HK-2 (cell line): Measurements from ENCODE around the gene FARS2.

Experiments
- DNase-seq: peaks from one replicate; pipeline ENCODE4 v3.0.0-alpha.2; 2018; ENCODE audit not compliant: unreplicated experiment

Gene FARS2

DNA sequence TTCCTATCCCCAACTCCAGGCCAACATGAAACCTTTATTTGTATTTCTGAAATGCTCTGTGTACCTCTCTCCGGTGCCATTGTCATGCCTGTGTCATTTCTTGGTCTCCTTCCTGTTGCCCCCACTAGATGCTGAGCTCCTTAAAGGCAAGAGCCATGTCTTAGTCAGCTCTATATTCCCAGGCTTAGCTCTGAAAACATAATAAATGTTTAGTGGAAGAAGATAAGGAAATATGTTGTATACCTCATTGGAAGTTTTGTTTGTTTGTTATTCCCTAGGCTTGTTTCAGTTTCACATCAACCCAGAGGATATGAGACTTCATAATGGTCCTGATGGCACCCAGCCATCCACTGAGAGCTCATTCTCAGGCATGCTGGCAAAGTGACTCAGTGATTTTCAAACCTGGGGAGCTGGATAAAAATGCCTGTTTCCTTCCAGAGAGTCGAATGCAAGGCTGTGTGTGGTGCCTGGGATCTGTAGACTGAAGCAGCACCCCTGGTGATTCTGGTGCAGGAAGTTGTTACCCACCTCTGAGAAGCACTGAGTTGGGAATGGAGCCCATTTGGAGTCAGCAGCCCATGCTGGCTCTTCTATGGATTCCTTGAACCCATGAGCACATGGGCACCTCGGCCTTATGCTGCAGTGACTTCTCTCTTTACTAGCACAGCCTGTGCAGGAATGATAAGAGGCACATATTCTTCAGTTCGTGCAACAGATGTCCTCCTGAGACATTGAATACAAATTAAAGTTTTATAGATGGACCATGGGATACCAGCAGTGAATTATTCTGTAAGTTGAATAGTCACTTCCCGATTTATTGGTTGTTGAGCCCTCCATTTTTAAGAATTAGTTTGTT lies 205.2 kb downstream of the FARS2 start:
- no peak for DNase-seq

DNA sequence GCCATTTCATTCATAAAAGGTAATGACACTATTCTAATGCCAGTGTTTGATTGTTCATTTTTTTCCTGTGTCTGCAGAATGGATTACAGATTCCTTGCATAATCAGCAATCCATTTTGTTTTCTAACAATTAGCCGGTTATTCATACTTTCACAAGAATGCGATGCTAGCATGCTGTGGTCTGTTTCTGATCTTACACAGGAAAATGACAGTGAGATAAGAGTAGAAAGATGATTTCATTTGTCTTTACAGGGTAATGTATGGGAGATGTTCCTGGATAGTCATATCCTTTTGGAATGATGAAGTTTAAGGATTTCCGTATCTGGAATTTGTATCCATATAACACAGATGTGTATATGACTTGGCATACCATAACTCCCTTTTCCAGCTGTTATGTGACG lies 207.3 kb downstream of the FARS2 start:
- DNase-seq: no peak

GRCh38 chr6:5469101-5469846 lies 208.0 kb downstream of the FARS2 start:
- DNase-seq: no peak

GRCh38 chr6:5471044-5471443 lies 209.7 kb downstream of the FARS2 start:
- DNase-seq: peak; percentile 18

DNA sequence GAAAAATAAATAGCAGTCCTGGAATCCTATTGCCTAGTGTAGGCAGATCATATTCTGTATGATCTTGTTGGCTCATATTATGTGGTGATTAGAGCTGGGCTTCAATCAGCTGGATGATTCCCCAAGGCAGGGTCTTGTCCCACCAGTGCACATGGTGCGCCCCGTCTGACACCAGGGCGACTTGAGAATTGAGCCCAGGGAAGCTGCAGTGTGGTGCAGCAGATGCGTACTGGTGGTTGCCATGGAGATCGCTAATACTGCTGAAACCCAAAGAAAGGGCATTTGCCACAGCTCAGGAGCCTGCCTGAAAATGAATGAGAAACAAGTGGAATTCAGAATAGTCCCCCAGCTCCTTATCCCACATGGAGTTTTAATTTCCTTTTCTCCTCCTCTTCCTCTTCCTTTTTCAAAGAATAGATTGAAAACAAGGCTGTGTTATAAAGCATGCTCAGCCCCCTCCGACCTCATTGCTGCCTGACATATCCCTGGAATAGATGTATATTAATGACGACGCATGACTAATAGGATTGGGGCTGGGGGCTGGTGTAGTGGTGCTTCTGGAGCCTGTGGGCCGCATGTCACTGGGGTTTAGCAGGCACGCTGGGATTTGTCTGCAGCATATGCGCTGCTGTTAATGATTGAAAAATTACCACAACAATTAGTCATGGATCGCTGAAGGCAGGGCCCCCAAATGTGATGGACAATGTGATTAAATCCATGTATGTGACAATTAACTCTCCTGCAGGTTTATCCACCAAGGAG lies 210.5 kb downstream of the FARS2 start:
- DNase-seq: no peak

- no peak for DNase-seq
Observed at GRCh38 chr6:5472571-5472970, 211.3 kb downstream of the FARS2 start.

DNA sequence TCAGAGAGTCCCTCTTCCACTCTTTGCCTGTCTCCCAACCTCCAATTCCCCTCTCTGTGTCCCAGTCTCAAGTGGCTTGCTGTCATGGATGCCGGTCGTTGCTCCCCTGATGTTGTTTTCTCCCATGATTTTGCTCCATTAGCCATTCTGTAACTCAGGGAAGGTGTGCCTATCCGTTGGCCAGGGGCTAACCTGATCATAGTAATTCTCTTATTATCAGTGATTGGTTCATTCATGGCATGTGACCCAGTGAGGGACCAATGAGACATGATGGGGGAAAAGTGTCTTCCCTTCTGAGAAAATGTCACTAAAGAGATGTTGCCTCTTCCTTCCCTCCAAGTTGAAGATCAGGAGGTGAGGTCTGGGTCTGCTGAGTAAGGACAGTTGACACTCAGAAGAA lies 214.5 kb downstream of the FARS2 start:
- no peak for DNase-seq

DNA sequence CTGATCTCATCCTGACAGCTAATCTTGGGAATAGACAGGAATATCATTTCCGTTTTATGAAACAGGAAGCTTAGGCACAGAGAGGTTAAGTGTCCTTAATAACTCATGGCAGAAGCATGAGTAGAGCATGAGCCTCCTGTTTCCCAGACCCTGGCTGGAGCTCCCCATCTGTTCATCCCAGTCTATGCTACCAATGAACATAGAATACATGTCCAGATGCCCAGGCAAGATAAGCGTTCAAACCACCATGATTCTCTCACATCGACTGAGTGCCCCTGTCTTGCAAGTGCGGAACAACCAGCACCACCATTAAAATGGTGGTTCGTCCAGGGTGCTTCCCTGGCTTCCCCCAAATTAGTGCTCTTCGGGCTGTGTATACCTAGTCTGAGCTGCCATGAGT lies 217.1 kb downstream of the FARS2 start:
- DNase-seq: no peak

- DNase-seq: no peak
Observed at GRCh38 chr6:5481033-5481432, 219.7 kb downstream of the FARS2 start.

- no peak for DNase-seq
Observed at GRCh38 chr6:5481750-5482149, 220.4 kb downstream of the FARS2 start.

DNA sequence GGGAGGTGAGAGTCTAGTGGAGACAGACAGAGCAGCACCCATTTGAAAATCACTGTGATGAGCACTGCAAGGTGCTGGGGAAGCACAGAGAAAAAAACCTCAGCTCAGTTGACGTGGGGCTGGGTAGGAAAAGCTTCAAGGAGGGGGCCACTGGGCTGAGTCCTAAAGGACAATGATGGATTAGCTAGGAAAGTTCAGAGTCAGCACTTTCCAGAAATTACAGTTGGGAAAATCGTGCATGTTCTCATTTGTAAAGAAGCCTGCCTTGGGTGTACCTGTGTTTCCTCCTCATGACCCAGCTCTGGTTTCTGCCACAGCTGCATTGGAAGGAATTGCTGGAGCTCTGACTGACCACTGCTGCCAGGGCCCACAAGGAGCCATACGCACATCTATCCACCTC lies 221.3 kb downstream of the FARS2 start:
- no peak for DNase-seq

- DNase-seq: no peak
Observed at GRCh38 chr6:5484692-5485091, 223.4 kb downstream of the FARS2 start.

DNA sequence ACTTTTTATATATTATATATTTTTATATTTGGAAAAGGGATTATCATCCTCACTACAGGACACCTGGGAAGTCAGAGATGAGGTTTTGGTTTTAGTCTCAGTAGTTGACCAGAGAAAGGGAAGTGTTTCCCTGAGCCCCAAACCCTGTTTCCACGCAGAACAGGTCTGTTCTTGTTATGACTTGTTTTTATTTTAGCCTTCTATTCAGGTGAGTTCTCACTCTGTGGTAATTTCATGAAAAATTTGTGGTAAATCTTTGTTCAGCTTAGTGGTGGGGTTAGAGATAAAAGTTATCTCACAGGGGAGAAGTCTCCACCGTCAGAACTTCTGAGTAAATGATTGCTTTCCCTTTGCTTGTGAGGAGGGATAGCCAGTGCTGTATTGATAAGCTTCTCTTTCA lies 224.9 kb downstream of the FARS2 start:
- no peak for DNase-seq

GRCh38 chr6:5490501-5491069 lies 229.3 kb downstream of the FARS2 start:
- no peak for DNase-seq

GRCh38 chr6:5492356-5492755 lies 231.0 kb downstream of the FARS2 start:
- no peak for DNase-seq

DNA sequence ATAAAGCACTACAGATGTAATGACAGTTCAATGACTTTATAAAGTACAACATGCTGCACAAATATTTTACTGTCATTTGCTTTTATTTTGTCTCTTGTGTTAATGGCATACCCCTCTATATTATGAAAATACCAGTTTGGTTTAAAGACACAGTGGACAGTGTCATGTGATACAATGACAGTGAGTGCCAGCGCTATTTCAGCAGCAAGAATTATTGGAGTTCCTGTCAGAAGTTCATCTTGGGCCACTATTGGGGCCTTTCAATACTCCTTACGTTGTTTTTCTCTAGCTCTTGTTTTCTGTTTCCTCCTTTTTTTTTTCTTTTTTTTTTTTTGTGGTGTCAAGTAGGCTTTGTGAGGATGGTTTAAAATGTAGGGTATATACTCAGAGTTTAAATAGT lies 232.5 kb downstream of the FARS2 start:
- DNase-seq: no peak

GRCh38 chr6:5497896-5498578 lies 236.7 kb downstream of the FARS2 start:
- no peak for DNase-seq

- no peak for DNase-seq
Observed at GRCh38 chr6:5498579-5498899, 237.2 kb downstream of the FARS2 start.

GRCh38 chr6:5499644-5500306 lies 238.5 kb downstream of the FARS2 start:
- no peak for DNase-seq

DNA sequence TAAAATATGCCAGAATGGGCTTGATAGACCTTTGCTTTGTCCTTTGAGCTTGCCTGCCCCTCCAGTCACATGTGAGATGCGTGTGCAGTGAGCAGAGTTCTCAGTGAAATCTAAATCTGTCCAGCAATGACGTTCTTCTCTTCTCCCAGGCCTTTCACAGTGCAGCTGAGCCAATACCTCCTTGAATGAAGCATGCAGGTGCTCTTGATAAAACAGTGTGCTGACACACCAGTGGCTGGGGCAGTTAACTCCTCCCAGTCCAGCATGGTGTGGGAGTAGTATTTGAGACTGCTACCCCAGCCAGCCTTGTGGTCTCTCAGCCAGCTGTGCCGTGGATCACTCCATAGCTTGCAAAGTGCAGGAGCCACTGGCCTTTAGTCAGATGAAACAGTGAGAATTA lies 240.5 kb downstream of the FARS2 start:
- no peak for DNase-seq

- DNase-seq: no peak
Observed at GRCh38 chr6:5504078-5504477, 242.8 kb downstream of the FARS2 start.
